Tibial nerve (tissue), 3 donors: Measurements from ENCODE around the gene RAB26.
"Not testable (repeated sequence)": the region's sequence is repeated elsewhere in the genome, so short reads cannot be mapped to it uniquely, and the experiment has no call there.

Experiments used
- CTCF ChIP-seq, 5 experiments: fragments of 200-600 bp in 3 of 5; fragments of 450-650 bp in 2 of 5; sonication (generic) in 3 of 5; IDR thresholded peaks; one replicate each; pipeline ENCODE4 v1.5.1; 2016 to 2019; ENCODE audit warnings: antibody characterized with exemption in 5 of 5, mild to moderate bottlenecking in 3 of 5, moderate library complexity in 2 of 5
- POLR2A ChIP-seq, 2 donors: fragments of 450-650 bp; IDR thresholded peaks; one replicate each; pipeline ENCODE4 v1.6.1; 2017; ENCODE audit warnings: antibody characterized with exemption in 2 of 2, mild to moderate bottlenecking in 2 of 2, moderate library complexity in 2 of 2

GRCh38 chr16:2116428-2116827 is 32.0 kb upstream of the RAB26 start:
- TF ChIP-seq CTCF, POLR2A (IDR thresholded peaks at IDR 0.05): not testable (repeated sequence)
